DOHH2 (cell line): Measurements from ENCODE around the gene PSG6.
"Not testable (repeated sequence)": the region's sequence is repeated elsewhere in the genome, so short reads cannot be mapped to it uniquely, and the experiment has no call there.

Experiments used
- CTCF ChIP-seq: fragments of 200-600 bp; sonication (generic); IDR thresholded peaks from one replicate; pipeline ENCODE4 v1.5.1; 2014; ENCODE audit warnings: antibody characterized with exemption, mild to moderate bottlenecking, low read depth, low read length; ENCODE audit not compliant: poor library complexity, severe bottlenecking
- EZH2phosphoT487 ChIP-seq: fragments of 200-600 bp; sonication (generic); IDR thresholded peaks from 2 replicates; pipeline ENCODE4 v1.6.1; 2017; ENCODE audit warnings: borderline replicate concordance, mild to moderate bottlenecking, antibody characterized with exemption, low read length, moderate library complexity, mixed read lengths

GRCh38 chr19:42913516-42913915, 4.2 kb downstream of the PSG6 start:
- TF ChIP-seq CTCF, EZH2phosphoT487: not testable (repeated sequence)
